ENCODE results near the gene SLC25A38.
"Not testable (repeated sequence)": the region's sequence is repeated elsewhere in the genome, so short reads cannot be mapped to it uniquely, and the experiment has no call there.

- not testable (repeated sequence) for TF ChIP-seq CTCF (IDR thresholded peaks at IDR 0.05); POLR2AphosphoS5 (IDR thresholded peaks at IDR 0.05; ENCODE audit: insufficient read depth in 1 of 2, low read depth in 1 of 2); POLR2A (IDR thresholded peaks at IDR 0.05)
These were observed 33.8 kb downstream of the SLC25A38 start for GRCh38 chr3:39416998-39417397.

Measured in vagina (tissue), 2 donors.